DMS114 treated with DMSO at 0.1 percent for 48 hours (cell line): ENCODE measurements around the gene GRID1.

Source experiments
- DNase-seq: peaks from one replicate; lab custom pipeline; 2025; ENCODE audit not compliant: unreplicated experiment; lab: John Stamatoyannopoulos, UW

GRID1 gene

DNA sequence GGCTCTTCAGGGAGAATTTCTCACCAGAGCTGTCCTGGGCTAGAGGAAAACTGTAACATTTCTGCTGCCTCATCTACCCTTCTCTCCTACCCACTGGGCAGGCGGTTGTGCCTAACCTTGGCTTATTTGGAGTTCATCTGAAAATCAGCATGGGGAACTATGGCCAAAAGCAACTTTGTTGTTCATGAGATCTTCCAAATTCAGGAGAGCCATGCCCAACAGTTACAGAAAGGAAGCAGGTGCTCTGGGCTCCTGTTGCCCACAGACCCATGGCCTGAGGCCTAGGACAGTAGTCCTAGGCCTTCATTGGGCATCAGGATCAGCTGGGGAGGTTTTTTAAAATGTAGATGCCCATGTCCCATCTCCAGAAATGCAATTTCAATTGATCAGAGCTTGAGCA is 85.2 kb downstream of the GRID1 start:
- DNase-seq, result no peak

GRCh38 chr10:86269332-86269731 is 97.3 kb downstream of the GRID1 start:
- DNase-seq, result no peak

GRCh38 chr10:86267286-86268195 is 99.1 kb downstream of the GRID1 start:
- no peak for DNase-seq

GRCh38 chr10:86266446-86267242 is 100.0 kb downstream of the GRID1 start:
- DNase-seq, result no peak

DNA sequence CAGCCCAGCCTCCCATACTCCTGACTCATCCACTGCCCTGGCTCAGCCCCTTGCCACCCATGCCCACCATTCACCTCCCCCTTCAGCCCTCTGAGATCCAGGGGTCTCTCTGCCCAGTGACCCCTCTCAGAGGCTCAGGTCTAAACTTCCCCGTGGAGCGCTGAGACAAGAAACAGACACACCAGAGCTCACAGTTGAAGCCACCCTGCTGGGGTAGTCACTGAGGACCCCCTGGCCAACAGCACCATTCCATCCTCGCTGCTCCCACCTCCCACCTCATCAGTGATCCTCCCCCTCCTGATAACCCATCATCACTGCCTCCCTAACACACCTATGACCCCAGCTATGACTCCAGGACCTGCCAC is 100.7 kb downstream of the GRID1 start:
- DNase-seq, result no peak

GRCh38 chr10:86265236-86265894 is 101.2 kb downstream of the GRID1 start:
- DNase-seq, result no peak

DNA sequence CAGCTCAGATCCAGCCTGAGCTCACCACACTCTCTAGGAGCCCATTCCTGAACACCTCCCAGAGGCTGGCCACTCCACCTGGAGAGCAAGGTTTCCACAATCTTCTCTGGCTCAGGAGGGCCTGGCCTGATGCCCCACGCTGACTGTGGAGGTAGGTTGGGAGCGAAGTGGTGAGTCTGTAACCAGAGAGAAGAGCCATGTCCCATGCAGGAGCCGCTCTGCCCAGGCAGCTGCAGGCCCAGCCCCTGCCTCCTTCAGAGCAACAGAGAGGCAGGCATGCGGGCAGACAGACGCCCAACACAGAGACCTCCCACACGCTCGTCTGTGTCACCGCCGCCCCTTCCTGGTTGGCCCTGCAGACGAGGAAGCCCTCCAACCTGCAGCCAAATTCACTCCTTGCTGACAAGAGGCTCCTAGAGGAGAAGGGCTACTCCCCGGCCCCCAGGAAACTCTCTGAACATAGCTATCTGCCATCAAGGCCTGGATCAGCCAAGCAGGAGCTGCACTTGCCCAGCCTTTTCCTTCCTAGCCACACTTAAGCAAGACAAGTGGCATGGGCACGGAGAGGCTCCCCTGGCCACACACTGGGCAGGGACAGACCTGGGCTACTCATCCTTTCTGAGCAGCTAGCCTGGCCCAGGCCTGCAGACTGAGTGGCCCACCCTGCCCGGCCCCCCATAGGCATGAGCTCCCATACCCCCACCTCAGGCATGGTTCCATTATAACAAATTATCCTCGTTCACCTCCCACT is 101.9 kb downstream of the GRID1 start:
- DNase-seq, result no peak

DNA sequence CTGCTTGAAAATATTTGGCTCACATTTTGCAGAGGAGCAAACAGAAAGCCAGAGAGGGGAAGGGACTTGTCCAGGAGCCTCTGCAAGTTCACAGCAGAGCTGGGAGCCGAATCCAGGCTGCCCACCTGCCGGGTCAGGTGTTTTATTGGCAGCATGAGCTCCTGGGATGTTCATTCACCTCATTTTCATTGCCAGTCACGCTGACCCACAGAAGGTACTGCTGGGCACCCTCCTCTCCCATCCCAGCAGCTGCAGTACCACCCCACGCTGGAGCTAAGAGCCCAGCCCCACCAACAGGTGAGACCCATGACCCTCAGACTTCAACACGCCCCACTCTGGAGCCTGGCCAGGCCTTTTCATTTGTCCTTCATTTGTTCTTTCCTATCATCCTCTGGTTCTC is 102.7 kb downstream of the GRID1 start:
- DNase-seq, result no peak

- no peak for DNase-seq
Observed at GRCh38 chr10:86263209-86263608, 103.4 kb downstream of the GRID1 start.

GRCh38 chr10:86262688-86263181 is 103.9 kb downstream of the GRID1 start:
- DNase-seq, result no peak

DNA sequence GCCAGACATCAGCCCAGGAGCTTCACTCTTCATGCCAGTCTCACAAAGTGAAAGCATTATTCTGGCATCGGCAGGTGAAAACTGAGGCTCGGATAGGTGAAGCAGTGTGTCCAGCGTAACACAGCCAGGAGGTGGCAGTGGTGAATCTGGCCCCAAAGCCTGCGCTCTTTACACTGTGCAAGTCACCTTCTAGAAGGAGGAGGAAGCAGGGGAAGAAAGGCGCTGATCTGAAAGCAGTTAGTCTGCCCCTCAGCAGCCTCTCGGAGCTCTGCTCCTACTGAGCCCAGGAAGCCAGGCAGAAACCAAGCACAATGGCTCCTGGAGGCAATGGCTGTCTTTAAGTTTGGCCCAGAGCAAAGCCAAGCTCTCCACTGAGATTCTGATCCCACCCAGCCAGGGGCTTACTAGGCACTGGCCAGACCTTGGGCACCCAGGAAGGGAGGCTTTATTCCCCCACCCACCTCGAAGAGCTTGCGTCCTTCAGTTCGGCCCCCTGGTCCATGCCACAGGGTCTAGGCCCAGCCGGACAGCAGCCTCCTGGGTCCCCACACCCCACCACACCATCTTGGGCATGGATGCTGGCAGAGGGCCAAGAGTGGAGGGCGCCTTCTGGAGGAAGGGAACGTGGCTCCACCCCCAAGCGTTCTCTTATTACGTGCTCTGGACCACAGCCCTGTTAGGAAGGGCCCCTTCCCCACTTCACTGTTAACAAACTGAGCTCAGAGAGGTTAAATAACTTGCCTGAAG is 104.5 kb downstream of the GRID1 start:
- DNase-seq, result no peak

DNA sequence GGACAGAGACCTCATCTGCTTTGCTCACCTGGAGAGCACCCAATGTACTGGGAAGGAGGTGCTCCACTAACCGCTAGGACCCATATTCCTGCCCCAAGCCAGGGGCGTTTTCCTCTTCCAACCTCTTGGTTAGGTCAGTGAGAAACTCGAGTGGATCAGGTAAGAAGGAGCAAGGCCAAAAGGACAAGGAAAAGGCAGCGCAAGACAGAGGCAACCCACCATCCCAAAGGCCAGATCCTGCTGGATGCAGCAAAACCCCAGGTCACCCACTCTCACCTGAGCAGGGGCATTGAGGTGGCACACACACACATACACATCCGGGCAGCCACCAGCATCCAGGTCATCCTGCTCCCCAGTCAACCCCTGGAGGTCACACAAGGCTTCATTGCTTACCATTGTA is 105.1 kb downstream of the GRID1 start:
- no peak for DNase-seq

DNA sequence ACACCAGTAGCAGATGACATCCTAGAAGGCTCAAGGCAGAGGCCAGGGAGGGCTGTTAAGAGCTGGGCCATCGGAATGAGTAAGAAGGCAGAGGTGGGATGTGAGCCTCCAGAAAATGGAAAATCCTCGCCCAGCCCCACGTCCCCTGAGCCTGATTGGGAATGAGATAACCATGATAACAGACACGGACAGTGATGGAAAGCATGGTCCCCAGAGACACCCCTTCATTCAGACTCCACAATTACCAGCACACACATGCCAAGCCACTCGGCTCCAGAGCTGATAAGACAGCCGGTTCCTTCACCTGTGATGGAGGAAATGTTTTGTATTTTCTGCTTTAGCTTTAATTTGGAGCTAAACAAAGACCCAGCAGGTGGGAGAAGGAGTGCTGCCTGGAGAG is 106.0 kb downstream of the GRID1 start:
- DNase-seq, result no peak

- DNase-seq, result no peak
Observed at GRCh38 chr10:86259901-86260562, 106.6 kb downstream of the GRID1 start.

DNA sequence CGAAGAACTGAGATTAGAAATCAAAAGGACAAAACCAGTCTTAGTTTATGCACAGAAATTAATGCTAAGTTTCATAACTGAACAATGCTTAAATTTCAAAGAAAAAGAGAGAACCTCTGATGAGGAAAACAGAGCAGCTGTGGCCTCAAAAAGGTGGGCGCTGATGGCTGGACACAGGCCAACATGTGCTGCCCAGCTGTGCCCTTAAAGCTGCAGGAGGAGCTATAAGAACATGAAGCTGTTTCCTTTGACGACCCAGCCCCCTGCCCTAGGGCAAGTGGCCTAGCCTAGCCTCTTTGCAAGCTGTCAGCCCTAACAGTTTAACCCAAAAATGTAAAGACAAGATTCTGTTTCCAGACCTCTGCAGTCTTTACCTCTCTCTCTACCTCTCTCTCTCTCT is 107.7 kb downstream of the GRID1 start:
- DNase-seq, result no peak

DNA sequence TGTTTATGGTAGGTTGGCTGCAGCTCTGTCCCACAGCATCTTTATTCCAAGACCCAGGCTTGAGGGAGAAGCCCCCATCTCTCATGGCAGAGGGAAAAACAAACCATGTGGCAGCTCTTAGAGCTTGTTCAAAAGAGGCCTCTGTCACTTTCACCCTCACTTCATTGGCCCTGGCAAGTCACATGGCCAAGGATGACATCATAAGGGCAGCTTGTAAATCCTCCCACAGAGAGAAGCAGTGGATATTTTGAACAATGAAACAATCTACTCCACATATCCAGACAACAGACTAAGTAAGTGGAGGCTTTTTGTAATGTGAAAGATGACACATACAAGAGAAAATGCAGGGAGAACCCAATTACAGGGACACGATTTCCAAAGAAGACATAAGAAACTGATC is 108.1 kb downstream of the GRID1 start:
- no peak for DNase-seq

GRCh38 chr10:86257683-86258082 is 108.9 kb downstream of the GRID1 start:
- DNase-seq, result no peak

DNA sequence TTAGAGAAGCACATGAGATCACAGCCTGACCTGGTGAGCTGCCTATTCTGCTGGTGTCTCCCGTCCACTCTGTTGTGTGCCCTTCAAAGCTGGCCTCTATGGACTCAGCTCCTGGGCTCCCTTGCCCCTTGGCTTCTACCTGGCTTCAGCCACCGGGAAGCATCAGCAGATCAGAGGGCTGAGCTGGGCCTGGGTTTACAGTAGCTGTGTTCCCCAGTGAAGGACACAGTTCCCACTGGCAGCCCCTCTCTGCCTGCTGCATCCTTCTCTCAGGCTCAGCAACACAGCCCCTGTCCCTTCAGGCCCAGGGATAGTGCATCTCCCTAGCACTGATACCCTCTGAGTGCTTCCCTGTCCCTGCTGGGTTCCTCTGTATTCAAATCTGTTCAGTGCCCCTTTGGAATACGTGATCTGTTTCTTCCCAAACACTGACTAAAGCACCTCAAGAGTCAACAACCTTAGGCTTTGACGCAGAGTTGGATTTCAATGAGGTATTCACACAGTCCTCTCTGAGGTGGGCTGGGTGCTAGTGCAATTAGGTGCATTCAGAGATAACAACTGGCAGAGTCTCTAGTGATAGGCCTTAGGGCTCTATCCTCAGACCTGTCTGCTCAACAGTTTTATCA is 109.8 kb downstream of the GRID1 start:
- DNase-seq, result no peak
